ENCODE data around the gene ALAD. TPM values are rescaled to one million over a fixed set of nuclear protein-coding genes. Genes with fewer than 3 reads are reported as not detected.

ALAD gene
- polyA plus RNA-seq, 1 experiment = 11.8 TPM

DNA sequence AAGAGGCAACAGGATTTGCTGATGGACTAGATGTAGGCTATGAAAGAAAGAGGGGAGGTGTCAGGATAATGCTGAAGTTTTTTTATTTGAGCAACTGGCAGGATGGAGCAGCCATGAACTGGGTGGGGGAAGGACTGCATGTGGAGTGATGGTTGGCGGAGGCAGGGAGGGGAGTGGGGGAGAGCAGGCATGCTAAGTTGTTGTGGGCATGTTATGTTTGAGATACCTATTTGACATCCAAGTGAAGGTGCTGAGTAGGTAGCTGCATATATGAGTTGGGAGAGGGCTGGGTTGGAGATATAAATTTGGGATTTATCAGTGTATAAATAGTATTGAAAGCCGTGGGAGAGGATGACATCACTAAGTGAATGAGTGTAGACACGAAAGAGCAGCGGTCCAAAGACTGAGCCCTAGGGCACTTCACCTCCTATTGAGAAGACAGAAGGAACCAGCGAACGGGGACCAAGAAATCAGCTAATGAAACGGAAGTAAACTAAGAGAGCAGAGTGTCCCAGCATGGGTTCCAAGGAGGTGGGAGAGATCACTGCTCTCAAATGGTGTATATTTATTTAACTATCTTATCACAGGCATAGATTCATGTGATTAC lies 44.3 kb downstream of the ALAD start:
- peaks cover 47% of the 10 kb centered on the region for H3K27me3 ChIP-seq (ENCODE audit: control insufficient read depth, insufficient read depth, low read length)
- POLR2A ChIA-PET = interaction anchor here (1.1 kb wide), 1 partner anchor 53 kb away, joined by 3 read pairs; the partner anchor contains the start of genes C9orf43 and POLE3

DNA sequence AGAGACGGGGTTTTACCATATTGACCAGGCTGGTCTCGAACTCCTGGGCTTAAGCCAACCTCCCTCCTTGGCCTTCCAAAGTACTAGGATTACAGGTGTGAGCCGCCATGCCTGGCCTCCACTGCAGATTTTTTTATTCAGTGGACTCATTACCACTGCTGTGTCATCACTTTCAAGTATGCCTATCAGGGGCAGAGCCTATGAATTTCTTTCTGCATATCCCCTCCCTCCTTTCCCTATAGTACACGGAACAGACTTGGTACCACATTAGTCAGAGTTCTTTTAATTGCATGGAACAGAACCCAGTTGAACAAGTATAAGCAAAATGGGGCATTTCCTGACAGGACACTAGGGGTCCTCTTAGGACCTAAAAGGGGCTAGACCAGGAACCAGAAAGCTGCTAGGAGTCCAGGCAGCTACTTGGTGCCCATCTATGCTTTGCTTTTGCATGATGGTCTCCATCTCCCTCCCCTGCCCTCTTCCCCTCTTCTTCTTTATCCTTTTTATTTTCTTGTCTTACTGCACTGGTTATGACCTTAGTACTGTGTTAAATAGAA lies 46.0 kb downstream of the ALAD start:
- no peak for DNase-seq (ENCODE audit: low read depth, low spot score)
- TF ChIP-seq, protein P1, sequence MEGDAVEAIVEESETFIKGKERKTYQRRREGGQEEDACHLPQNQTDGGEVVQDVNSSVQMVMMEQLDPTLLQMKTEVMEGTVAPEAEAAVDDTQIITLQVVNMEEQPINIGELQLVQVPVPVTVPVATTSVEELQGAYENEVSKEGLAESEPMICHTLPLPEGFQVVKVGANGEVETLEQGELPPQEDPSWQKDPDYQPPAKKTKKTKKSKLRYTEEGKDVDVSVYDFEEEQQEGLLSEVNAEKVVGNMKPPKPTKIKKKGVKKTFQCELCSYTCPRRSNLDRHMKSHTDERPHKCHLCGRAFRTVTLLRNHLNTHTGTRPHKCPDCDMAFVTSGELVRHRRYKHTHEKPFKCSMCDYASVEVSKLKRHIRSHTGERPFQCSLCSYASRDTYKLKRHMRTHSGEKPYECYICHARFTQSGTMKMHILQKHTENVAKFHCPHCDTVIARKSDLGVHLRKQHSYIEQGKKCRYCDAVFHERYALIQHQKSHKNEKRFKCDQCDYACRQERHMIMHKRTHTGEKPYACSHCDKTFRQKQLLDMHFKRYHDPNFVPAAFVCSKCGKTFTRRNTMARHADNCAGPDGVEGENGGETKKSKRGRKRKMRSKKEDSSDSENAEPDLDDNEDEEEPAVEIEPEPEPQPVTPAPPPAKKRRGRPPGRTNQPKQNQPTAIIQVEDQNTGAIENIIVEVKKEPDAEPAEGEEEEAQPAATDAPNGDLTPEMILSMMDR (IDR thresholded peaks at IDR 0.05; ENCODE audit: low read depth, low read length) = peak; percentile 44
- Histone ChIP-seq H3K4me3 (ENCODE audit: low read depth, low read length) (no peak overlapping the region), H3K27me3 (ENCODE audit: control insufficient read depth, insufficient read depth, low read length) (peaks cover 57% of the 10 kb centered on the region), H3K9me3 (ENCODE audit: control insufficient read depth, insufficient read depth, low read length) (no peaks in the 10 kb centered on the region), H3K27ac (ENCODE audit: low read depth, low read length) (no peak overlapping the region)
- CTCF ChIA-PET = interaction anchor here (0.6 to 1.1 kb wide), 2 partner anchors 46 kb away, joined by 3 to 4 read pairs; partner anchors contain the start of gene ALAD
- POLR2A ChIA-PET = interaction anchor here (1.0 to 1.3 kb wide), 2 partner anchors 15 to 55 kb away, joined by 3 to 6 read pairs; partner anchors contain the start of genes C9orf43 and POLE3

More for the DNA sequence above, 44.3 kb downstream of the ALAD start:
- Histone ChIP-seq H3K4me3 (ENCODE audit: low read depth, low read length) (no peak overlapping the region), H3K9me3 (ENCODE audit: control insufficient read depth, insufficient read depth, low read length) (no peaks in the 10 kb centered on the region; the same call in 1 of the 2 replicates), H3K27ac (ENCODE audit: low read depth, low read length) (no peak overlapping the region)
- DNase-seq (ENCODE audit: low read depth, low spot score) = no peak
- CTCF ChIA-PET = no interaction called here
- TF ChIP-seq, protein P1 (IDR thresholded peaks at IDR 0.05; ENCODE audit: low read depth, low read length) = no peak

DNA sequence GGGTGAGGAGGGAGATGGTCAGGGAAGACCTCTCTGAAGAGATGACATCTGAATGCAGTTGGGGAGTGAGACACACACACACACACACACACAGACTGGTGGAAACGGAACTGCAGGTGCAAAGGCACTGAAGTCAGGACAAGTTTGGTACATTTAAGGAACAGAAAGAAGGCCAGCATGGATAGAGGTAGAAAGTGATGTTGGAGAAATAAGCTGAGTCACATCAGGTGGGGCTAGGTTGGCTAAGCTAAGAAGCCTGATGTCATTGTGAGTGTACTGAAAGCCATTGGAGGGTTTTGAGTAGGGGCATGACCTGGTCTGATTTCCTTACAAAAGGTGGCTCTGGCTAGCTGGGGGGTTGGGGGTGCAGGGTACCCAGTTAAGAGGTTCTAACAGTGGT lies 48.7 kb downstream of the ALAD start:
- ChIA-PET POLR2A (interaction anchor here (0.7 kb wide), 1 partner anchor 9 kb away, joined by 3 read pairs; no protein-coding TSS in a partner anchor), CTCF (no interaction called here)
- no peak overlapping the region for H3K4me3 ChIP-seq (ENCODE audit: low read depth, low read length)
- no peak for DNase-seq (ENCODE audit: low read depth, low spot score)
- H3K27ac ChIP-seq (ENCODE audit: low read depth, low read length) = no peak overlapping the region
- no peaks in the 10 kb centered on the region for H3K9me3 ChIP-seq (ENCODE audit: control insufficient read depth, insufficient read depth, low read length)
- TF ChIP-seq, protein P1 (IDR thresholded peaks at IDR 0.05; ENCODE audit: low read depth, low read length) = no peak
- peaks cover 59% of the 10 kb centered on the region for H3K27me3 ChIP-seq (ENCODE audit: control insufficient read depth, insufficient read depth, low read length)

DNA sequence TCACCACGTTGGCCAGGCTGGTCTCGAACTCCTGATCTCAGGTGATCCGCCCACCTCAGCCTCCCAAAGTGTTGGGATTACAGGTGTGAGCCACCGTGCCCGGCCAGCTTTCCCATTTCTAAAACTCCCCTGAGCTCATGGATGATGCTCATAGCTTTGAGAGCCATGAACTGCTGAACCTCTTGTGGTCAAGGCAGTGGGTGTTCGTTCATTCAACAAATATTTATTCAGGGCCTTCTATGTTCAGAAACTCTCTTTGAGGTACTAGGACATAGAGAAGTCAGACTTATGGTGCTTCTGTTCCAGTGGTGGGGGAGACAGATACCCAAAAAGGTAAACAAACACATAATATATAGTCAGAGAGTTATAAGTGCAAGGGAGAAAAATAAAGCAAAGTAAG lies 49.1 kb downstream of the ALAD start:
- Histone ChIP-seq H3K9me3 (ENCODE audit: control insufficient read depth, insufficient read depth, low read length) (no peaks in the 10 kb centered on the region), H3K27ac (ENCODE audit: low read depth, low read length) (no peak overlapping the region), H3K27me3 (ENCODE audit: control insufficient read depth, insufficient read depth, low read length) (peaks cover 59% of the 10 kb centered on the region), H3K4me3 (ENCODE audit: low read depth, low read length) (no peak overlapping the region)
- TF ChIP-seq, protein P1 (IDR thresholded peaks at IDR 0.05; ENCODE audit: low read depth, low read length) = no peak
- DNase-seq (ENCODE audit: low read depth, low spot score) = no peak
- ChIA-PET POLR2A (interaction anchor here (0.7 kb wide), 1 partner anchor 10 kb away, joined by 3 read pairs; no protein-coding TSS in a partner anchor), CTCF (interaction anchor here (1.1 to 1.7 kb wide), 2 partner anchors 12 to 49 kb away, joined by 3 to 4 read pairs; partner anchors contain the start of genes ALAD and WDR31)

DNA sequence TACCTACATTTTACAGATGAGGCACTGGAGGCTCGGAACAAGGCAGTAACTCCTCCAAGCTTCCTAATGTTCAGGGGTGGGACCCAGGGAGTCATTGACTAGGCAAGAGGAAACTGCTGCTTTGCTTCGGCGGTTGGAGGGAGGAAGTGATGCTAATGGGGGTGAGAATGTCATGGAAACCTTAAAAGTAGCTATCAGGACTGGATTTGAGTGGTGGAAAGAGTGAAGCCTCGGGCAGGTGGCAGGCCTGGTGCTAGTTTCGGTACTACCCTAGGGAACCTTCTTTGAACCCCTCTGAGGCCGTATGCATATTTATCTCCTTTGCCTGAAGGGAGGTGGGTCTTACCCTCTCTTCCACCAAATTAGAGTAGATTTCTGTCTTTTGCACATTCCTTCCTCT lies 50.1 kb downstream of the ALAD start:
- peaks cover 53% of the 10 kb centered on the region for H3K27me3 ChIP-seq (ENCODE audit: control insufficient read depth, insufficient read depth, low read length)
- no peak for DNase-seq (ENCODE audit: low read depth, low spot score)
- H3K4me3 ChIP-seq (ENCODE audit: low read depth, low read length) = no peak overlapping the region
- TF ChIP-seq, protein P1 (IDR thresholded peaks at IDR 0.05; ENCODE audit: low read depth, low read length) = no peak
- no peaks in the 10 kb centered on the region for H3K9me3 ChIP-seq (ENCODE audit: control insufficient read depth, insufficient read depth, low read length)
- POLR2A ChIA-PET = no interaction called here
- CTCF ChIA-PET = interaction anchor here (1.1 to 1.7 kb wide), 2 partner anchors 11 to 50 kb away, joined by 3 to 4 read pairs; partner anchors contain the start of genes ALAD and WDR31
- no peak overlapping the region for H3K27ac ChIP-seq (ENCODE audit: low read depth, low read length)
